Measurements from ENCODE around the gene AQP6. TPM values are rescaled to one million over a fixed set of nuclear protein-coding genes. Genes with fewer than 3 reads are reported as not detected.

The AQP6 gene
- total RNA-seq, 1 donor, result 0.09 TPM

GRCh38 chr12:50025187-50026059, 52.7 kb downstream of the AQP6 start, which contains the start of gene RACGAP1:
RACGAP1 (minus strand) TSS chr12:50025494; CDS start chr12:50016715, 8,779 bp downstream.
- H3K4me3 ChIP-seq (ENCODE audit: low read depth, low read length), result peak within 1 kb of the TSS; percentile 92
- TF ChIP-seq, protein P1, sequence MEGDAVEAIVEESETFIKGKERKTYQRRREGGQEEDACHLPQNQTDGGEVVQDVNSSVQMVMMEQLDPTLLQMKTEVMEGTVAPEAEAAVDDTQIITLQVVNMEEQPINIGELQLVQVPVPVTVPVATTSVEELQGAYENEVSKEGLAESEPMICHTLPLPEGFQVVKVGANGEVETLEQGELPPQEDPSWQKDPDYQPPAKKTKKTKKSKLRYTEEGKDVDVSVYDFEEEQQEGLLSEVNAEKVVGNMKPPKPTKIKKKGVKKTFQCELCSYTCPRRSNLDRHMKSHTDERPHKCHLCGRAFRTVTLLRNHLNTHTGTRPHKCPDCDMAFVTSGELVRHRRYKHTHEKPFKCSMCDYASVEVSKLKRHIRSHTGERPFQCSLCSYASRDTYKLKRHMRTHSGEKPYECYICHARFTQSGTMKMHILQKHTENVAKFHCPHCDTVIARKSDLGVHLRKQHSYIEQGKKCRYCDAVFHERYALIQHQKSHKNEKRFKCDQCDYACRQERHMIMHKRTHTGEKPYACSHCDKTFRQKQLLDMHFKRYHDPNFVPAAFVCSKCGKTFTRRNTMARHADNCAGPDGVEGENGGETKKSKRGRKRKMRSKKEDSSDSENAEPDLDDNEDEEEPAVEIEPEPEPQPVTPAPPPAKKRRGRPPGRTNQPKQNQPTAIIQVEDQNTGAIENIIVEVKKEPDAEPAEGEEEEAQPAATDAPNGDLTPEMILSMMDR (IDR thresholded peaks at IDR 0.05; ENCODE audit: insufficient read depth, low read length), result no peak

DNA sequence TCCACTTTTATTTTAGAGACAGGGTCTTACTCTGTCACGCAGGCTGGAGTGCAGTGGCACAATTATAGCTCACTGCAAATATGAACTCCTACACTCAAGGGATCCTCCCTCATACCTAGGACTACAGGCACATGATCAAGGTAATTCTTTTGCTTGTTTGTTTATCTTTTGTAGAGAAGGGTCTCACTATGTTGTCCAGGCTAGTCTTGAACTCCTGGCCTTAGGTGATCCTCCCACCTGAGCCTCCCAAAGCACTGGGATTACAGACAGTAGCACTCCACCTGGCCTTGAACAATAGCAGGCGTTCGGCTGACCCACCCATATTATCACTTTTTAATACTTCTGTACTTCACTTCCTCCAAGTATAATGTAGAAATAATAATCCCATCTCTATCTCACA, 53.9 kb downstream of the AQP6 start:
- TF ChIP-seq, protein P1 (IDR thresholded peaks at IDR 0.05; ENCODE audit: insufficient read depth, low read length), result no peak
- no peak overlapping the region for H3K4me3 ChIP-seq (ENCODE audit: low read depth, low read length)
- DNase-seq (ENCODE audit: low read depth), result no peak

More at GRCh38 chr12:50025187-50026059, 52.7 kb downstream of the AQP6 start, which contains the start of gene RACGAP1:
- peak; percentile 99 for DNase-seq (ENCODE audit: low read depth)

Other genes with a start within 250 kb of the AQP6 start
- gene TMBIM6, start 231.4 kb upstream of the AQP6 start, total RNA-seq (ENCODE audit: low replicate concordance), result 238 and 564 TPM in 2 replicates
- 21.6 and 27.9 TPM in 2 replicates for gene NCKAP5L, start 144.5 kb upstream of the AQP6 start, total RNA-seq (ENCODE audit: low replicate concordance)
- gene BCDIN3D, start 129.8 kb upstream of the AQP6 start, total RNA-seq (ENCODE audit: low replicate concordance), result 0.82 and 4.5 TPM in 2 replicates
- 12.9 and 13.8 TPM in 2 replicates for gene FAIM2, start 69.0 kb upstream of the AQP6 start, total RNA-seq (ENCODE audit: low replicate concordance)
- not detected in 2 replicates for gene AQP2, start 22.2 kb upstream of the AQP6 start, total RNA-seq (ENCODE audit: low replicate concordance)
- gene AQP5, start 11.1 kb upstream of the AQP6 start, total RNA-seq (ENCODE audit: low replicate concordance), result 0.72 and 2.4 TPM in 2 replicates
- 18.6 and 88.1 TPM in 2 replicates for gene RACGAP1, start 52.5 kb downstream of the AQP6 start, total RNA-seq (ENCODE audit: low replicate concordance)
- gene ASIC1, start 84.6 kb downstream of the AQP6 start, total RNA-seq (ENCODE audit: low replicate concordance), result 4.9 and 5.2 TPM in 2 replicates
- gene SMARCD1, start 112.4 kb downstream of the AQP6 start, total RNA-seq (ENCODE audit: low replicate concordance), result 33.4 and 49.0 TPM in 2 replicates
- 0.36 TPM in 1 of 2 replicates, not detected in the other for gene GPD1, start 131.1 kb downstream of the AQP6 start, total RNA-seq (ENCODE audit: low replicate concordance)
- gene COX14, start 139.3 kb downstream of the AQP6 start, total RNA-seq (ENCODE audit: low replicate concordance), result 12.5 and 36.4 TPM in 2 replicates
- gene CERS5, start 194.4 kb downstream of the AQP6 start, total RNA-seq (ENCODE audit: low replicate concordance), result 20.0 and 32.7 TPM in 2 replicates